ENCODE data around the gene SLC26A3.

GRCh38 chr7:107838024-107838601 lies 35.1 kb upstream of the SLC26A3 start:
- no peak for TF ChIP-seq EZH2phosphoT487 (IDR thresholded peaks at IDR 0.05; ENCODE audit: insufficient read depth, low read depth)
- no peak for TF ChIP-seq EZH2 (IDR thresholded peaks at IDR 0.05; ENCODE audit: insufficient read depth, poor library complexity, severe bottlenecking)

Measured in GM23248 (cell line).